Activated CD4-positive, CD25-positive, alpha-beta regulatory T cell treated with anti-CD3 and anti-CD28 coated beads, Interleukin-2, amount 50 U/mL, for 16 hours (primary cell): ENCODE results near the gene NFIX.
A peak's percentile ranks its signal among the peaks of the same experiment; 100 is the strongest.
"Not testable (repeated sequence)": the region's sequence is repeated elsewhere in the genome, so short reads cannot be mapped to it uniquely, and the experiment has no call there.

ENCODE experiments used
- DNase-seq: peaks from one replicate; pipeline ENCODE4 v3.0.0-alpha.2; 2020; ENCODE audit warnings: low read depth, low spot score

Gene NFIX

DNA sequence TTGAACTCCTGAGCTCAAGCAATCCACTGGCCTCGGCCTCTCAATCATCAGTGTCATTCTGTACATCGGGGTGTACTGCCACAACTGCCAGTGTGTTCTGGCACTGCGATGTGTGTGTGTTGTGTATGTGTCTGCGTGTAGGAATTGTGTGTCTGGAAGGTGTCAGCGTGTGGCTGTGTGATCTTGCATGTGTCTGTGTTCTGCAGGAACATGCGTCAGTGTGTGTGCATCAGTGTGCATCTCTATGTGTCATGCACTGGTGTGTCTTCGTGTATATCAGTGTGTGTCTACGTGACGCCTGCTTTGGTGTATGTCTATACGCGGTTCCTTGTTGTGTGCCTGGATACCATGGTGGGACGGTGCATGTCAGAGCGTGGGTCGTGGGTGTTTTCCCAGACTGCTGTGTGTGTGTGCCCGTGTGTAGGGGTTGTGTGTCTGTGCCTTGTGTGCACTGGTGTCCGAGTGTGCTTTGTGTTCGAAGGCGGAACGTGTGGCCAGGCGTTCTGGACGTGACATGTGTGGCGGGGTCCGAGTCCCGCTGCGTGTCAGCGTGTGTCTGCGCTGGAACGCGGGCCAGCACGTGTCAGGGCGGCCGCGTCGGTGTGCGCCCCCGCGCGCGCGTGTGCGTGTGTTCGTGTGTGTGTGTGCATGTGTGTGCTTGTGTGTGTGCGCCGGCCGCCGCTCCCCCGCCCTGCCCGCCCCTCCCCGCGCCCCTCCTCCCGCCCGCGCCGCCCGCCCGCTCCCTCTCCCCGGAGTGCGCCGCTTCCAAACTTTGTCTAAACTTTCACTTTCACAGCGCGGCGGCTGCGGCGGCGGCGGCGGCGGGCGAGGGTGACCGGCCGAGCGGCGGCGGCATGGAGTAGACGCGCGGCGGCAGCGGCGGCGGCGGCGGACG is at the start of gene NFIX:
TSS of gene NFIX (plus strand) at position 775 of the 895 bp plus-strand sequence. CDS start 363 bp downstream, outside the sequence.
- DNase-seq: peak; percentile 25

DNA sequence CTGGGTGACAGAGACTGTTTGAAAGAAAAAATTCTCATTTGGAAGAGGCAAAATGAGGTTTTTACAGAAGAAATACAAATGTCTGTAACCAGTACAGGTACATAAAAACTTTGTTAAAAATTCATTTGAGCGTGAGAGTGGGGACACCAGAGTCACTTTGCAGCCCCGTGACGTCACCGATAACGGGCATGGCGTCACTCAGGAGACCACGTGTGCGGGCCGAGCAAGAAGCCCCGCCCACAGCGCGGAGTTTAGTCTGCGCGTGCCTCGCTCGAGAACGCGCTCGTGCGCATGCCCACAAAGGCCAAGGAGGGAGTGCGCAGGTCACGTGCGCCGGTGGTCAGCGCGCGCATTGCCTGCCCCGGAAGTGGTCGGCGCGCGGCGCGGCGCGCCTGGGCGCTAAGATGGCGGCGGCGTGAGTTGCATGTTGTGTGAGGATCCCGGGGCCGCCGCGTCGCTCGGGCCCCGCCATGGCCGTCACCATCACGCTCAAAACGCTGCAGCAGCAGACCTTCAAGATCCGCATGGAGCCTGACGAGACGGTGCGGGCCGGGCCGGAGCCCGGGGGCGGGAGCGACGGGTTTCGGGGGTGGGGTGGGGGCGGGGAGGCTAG is 49.7 kb upstream of the NFIX start, which contains the start of gene RAD23A:
TSS of gene RAD23A (plus strand) at position 384 of the 613 bp plus-strand sequence. CDS start at position 471, 87 bp downstream.
- DNase-seq: peak; percentile 95

GRCh38 chr19:12946092-12946721 is 49.1 kb upstream of the NFIX start:
- DNase-seq: no peak

DNA sequence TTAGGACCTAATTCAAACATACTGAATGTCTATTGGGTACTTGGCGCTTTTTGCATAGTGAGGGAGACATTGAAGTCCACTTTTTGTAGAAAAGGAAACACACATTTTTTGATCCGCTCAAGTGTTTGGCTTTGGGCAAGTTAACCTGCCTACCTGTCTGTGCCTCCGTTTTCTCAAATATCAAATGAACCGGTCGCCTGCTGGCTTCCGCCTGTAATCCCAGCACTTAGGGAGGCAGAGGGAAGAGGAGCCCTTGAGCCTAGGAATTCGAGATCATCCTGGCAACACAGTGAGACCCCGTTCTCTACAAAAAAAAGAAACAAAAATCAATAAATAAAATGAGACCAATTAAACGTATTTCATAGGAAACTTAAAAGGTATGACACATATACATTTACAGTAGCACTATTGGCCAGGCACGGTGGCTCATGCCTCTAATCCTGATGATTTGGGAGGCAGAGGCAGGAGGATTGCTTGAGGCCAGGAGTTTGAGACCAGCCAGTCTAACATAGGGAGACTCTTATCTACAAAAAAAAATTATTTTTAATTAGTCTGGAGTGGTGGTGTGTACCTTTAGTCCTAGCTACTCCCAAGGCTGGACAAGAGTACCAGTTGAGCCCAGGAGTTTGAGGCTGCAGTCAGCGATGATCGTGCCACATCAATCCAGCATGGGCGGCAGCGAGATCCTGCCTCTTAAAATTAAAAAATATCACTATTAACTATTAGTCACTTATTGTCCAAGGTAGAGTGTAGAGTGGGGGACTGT is 48.4 kb upstream of the NFIX start:
- DNase-seq: no peak

- DNase-seq: no peak
Measured at GRCh38 chr19:12947702-12948611, 47.3 kb upstream of the NFIX start.

DNA sequence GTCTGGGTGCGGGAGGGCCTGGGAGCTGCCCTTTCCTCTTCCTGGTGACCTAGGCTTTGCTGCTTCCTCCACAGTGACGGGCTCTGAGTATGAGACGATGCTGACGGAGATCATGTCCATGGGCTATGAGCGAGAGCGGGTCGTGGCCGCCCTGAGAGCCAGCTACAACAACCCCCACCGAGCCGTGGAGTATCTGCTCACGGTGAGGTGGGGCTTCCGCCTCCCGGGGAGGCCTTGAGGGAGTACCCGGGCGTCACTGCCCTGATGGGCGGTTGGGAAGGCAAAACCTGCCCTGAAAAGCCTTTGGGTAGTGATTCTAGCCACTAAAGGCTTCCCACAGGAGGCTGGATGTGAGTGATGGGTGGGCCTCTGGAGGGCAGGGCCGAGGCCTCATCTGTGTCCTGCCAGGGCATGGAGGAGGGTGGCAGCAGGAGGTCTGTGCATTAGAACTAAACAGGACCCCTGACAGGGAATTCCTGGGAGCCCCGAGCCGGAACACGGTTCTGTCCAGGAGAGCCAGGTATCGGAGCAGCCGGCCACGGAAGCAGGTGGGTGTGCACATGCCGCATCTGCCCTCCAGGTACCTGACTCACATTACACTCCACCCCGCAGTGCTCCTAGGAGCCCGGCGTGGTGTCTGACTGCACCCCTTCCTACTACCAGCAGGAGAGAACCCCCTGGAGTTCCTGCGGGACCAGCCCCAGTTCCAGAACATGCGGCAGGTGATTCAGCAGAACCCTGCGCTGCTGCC is 46.5 kb upstream of the NFIX start:
- DNase-seq: no peak

DNA sequence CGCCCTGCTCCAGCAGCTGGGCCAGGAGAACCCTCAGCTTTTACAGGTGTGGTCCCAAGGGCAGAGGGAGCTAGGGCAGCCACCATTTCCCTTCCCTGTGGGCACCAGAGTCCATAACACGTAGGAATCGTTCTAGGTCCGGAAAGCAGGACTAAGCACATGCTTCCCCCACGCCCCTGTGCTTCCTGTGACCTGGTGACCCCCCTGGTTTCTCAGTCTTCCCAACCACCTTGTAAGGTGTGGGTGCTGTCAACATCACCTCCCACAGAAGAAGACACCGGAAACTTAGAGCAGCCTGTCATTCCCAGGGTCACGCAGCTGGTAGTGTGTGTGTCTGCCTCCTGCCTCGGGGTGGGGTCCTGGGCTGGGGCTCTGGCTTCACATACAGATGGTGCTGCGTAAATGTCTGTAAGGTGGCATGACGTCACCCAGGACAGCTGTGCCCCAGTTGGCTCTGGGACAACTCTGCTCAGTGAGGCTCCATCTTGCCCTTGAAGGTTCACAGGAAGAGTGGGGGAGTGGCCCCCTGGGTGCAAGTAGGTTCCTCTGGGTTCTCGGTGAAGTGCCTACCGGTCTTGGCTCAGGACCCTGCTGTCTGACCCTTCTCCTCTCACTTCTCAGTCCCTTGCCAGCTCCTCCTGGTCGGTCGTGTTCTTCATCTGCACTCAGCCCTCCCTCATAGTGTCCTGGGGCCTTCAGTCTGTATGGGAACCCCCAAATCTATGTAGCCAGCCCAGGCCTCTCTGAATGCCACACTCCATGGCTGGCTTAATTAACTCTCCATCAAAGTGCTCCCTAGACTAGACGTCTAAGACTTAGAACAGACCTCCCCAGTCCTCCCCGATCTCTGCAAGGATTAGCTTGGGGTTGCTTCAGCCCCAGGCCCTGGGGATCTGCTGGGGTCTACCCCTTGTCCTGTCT is 45.7 kb upstream of the NFIX start:
- DNase-seq: no peak

GRCh38 chr19:12952050-12952449 is 43.2 kb upstream of the NFIX start:
- DNase-seq: not testable (repeated sequence)

- no peak for DNase-seq
Measured at GRCh38 chr19:12952488-12953137, 42.7 kb upstream of the NFIX start.

GRCh38 chr19:12953138-12953798 is 42.0 kb upstream of the NFIX start:
- no peak for DNase-seq

DNA sequence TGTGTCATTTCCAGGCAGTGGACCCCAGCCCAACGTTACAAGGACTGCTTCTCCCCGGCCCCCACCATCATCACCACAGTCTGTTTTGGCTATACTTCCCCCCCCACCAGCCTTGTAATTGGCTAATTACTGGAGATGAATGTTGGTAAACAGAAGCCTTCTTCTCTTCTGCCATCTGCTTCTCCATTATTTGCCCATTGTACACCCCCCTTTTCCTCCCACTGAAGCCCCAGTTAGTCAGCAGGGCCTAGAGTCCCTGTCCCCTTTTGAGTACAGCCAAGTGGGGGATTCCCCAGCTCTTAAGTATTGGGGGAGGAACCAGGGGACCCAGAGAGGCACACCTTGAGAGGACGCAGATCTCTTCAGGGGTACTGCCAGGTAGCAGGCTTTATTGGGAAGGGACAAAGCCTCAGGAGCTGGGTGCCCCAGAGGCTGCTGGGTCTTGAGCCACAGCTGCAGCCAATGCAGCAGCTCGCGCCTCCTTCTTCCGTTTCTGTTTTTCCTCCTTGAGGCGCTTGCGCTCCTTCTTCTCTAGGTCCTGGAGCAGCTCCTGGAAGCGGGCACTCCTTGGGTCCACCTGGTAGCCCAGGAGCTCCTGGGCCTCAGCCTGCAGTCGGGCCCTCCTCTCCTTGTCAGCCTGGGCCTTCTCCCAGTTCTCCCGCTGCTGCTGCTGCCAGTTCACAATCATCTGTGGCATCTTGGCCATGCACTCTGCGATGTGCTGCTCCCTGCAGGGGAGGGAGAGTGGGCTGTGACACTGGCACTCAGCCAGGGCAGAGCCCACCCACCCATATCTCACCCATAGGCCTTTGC is 41.3 kb upstream of the NFIX start:
- no peak for DNase-seq

DNA sequence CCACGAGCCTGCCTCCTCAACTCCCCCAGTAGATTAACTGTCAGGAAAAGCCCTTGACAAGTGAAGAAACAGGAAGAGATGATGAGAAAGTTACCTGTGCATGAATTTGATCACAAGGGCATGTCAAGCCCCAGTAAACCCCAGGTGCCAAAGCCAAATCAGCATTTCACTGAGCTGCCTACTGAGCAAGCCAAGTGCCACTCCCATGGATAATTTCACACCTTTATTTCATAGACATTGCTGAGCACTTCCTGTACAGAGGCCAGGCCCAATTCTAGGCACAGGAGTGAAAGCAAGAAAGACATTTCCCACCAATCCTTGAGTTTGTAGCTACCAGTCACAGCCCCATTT is 40.7 kb upstream of the NFIX start:
- DNase-seq: no peak

DNA sequence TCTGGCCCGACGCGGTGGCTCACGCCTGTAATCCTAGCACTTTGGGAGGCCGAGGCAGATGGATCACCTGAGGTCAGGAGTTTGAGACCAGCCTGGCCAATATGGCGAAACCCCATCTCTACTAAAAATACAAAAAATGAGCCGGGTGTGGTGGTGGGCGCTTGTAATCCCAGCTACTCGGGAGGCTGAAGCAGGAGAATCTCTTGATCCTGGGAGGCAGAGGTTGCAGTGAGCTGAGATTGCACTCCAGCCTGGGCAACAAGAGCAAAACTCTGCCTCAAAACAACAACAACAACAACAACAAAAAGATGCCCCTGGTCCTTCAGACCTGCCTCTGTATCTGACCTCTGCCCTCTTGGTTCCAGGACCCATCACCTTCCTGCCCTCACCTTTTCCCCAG is 39.7 kb upstream of the NFIX start:
- not testable (repeated sequence) for DNase-seq

- DNase-seq: no peak
Measured at GRCh38 chr19:12955996-12956395, 39.3 kb upstream of the NFIX start.

DNA sequence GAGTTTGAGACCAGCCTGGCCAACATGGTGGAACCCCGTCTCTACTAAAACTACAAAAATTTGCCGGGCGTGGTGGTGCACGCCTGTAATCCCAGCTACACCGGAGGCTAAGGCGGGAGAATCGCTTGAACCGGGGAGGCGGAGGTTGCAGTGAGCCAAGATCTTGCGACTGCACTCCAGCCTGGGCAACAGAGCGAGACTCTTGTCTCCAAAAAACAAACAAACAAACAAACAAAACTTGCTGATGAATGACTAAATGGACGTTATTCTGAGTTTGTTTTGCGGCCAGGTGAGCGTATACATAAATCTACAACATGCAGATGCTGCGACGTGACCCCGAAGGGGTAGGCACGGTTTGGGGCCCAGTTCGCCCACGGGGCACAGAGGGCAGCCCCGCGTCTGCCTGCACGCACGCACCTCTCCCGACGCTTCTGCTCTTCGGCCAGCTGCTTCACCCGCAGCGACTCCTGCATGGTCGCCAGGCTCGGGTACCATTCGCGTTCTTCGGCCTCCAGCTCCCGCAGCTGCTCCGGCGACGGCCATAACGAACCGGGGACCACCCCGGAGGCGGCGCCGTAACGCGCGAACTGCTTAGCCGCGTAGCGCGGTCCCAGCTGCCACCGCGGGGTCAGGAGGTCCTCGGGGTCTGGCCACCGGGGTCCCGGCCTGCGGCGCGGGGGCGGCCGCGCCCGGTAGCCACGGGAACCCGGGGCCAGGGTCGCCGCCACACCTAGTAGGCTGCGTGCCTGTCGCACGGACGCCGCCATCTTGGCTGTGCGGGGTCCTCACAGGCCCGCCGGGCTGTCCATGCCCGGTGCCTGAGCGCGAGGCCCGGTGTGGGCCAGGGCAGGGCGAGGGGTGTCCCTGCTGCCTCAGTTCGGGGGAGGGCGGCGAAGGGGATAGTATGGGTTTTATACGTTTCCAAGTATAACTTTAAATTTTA is 38.6 kb upstream of the NFIX start, which contains the start of gene GADD45GIP1:
TSS of gene GADD45GIP1 (minus strand) at position 778 of the 943 bp plus-strand sequence. CDS start at position 767, 11 bp downstream.
- peak; percentile 62 for DNase-seq
